ENCODE data around the gene ZNF581. TPM values are rescaled to one million over a fixed set of nuclear protein-coding genes. Genes with fewer than 3 reads are reported as not detected.
A peak's percentile ranks its signal among the peaks of the same experiment; 100 is the strongest.

Gene ZNF581
- total RNA-seq, 4 donors from 2014 or later: 16.3 to 27.1 (median 20.2) TPM

GRCh38 chr19:55621673-55622231 lies 21.7 kb upstream of the ZNF581 start:
- WGBS: 95% methylated on average over 29 of the region's 55 CpGs
- no peaks in the 10 kb centered on the region for H3K27me3 ChIP-seq
- DNase-seq (ENCODE audit: low spot score in 2 of 2): peak in 1 of 2 donors; percentile 67
- H3K4me3 ChIP-seq: no peak overlapping the region
- no peak overlapping the region for H3K27ac ChIP-seq
- H3K4me1 ChIP-seq: peaks cover 16% of the 10 kb centered on the region
- H3K36me3 ChIP-seq: peaks cover 26% of the 10 kb centered on the region
- H3K9me3 ChIP-seq: no peaks in the 10 kb centered on the region
- TF ChIP-seq CTCF (IDR thresholded peaks at IDR 0.05): no peak
- no peak for TF ChIP-seq EP300 (IDR thresholded peaks at IDR 0.05)
- TF ChIP-seq POLR2A (IDR thresholded peaks at IDR 0.05): no peak
- TF ChIP-seq POLR2AphosphoS5 (IDR thresholded peaks at IDR 0.05): no peak

GRCh38 chr19:55622242-55622969 lies 21.0 kb upstream of the ZNF581 start:
- no peak overlapping the region for H3K27ac ChIP-seq
- 87% methylated on average over 21 of the region's 40 CpGs for WGBS
- H3K4me3 ChIP-seq: no peak overlapping the region
- H3K27me3 ChIP-seq: no peaks in the 10 kb centered on the region
- H3K9me3 ChIP-seq: no peaks in the 10 kb centered on the region
- DNase-seq (ENCODE audit: low spot score in 2 of 2): peak in 1 of 2 donors; percentile 67
- no peak for TF ChIP-seq POLR2AphosphoS5 (IDR thresholded peaks at IDR 0.05)
- no peak for TF ChIP-seq EP300 (IDR thresholded peaks at IDR 0.05)
- peaks cover 19% of the 10 kb centered on the region for H3K36me3 ChIP-seq
- peaks cover 16% of the 10 kb centered on the region for H3K4me1 ChIP-seq

GRCh38 chr19:55623130-55623529 lies 20.3 kb upstream of the ZNF581 start:
- no peak overlapping the region for H3K27ac ChIP-seq

GRCh38 chr19:55623561-55623960 lies 19.9 kb upstream of the ZNF581 start:
- no peak for TF ChIP-seq POLR2AphosphoS5 (IDR thresholded peaks at IDR 0.05)
- TF ChIP-seq EP300 (IDR thresholded peaks at IDR 0.05): no peak
- H3K36me3 ChIP-seq: peaks cover 14% of the 10 kb centered on the region
- DNase-seq (ENCODE audit: low spot score in 2 of 2): no peak
- 42% methylated on average over 7 of the region's 7 CpGs for WGBS
- peak overlapping the region; percentile 4 for H3K27ac ChIP-seq
- H3K9me3 ChIP-seq: no peaks in the 10 kb centered on the region
- peak overlapping the region; percentile 62 for H3K4me3 ChIP-seq
- no peaks in the 10 kb centered on the region for H3K27me3 ChIP-seq
- peaks cover 16% of the 10 kb centered on the region for H3K4me1 ChIP-seq

More at GRCh38 chr19:55623130-55623529, 20.3 kb upstream of the ZNF581 start:
- H3K4me3 ChIP-seq: no peak overlapping the region
- TF ChIP-seq CTCF (IDR thresholded peaks at IDR 0.05) (no peak), POLR2AphosphoS5 (IDR thresholded peaks at IDR 0.05) (no peak), EP300 (IDR thresholded peaks at IDR 0.05) (no peak), POLR2A (IDR thresholded peaks at IDR 0.05) (no peak)
- DNase-seq (ENCODE audit: low spot score in 2 of 2): no peak
- H3K36me3 ChIP-seq: peaks cover 14% of the 10 kb centered on the region
- no peaks in the 10 kb centered on the region for H3K9me3 ChIP-seq
- no peaks in the 10 kb centered on the region for H3K27me3 ChIP-seq
- 95% methylated on average over 7 of the region's 7 CpGs for WGBS
- H3K4me1 ChIP-seq: peaks cover 16% of the 10 kb centered on the region

- WGBS: under 1% methylated on average over 27 of the region's 56 CpGs
Observed at GRCh38 chr19:55624109-55625003, 19.1 kb upstream of the ZNF581 start, which contains the start of gene ZNF784. Gene ZNF784, minus strand, starts transcription at chr19:55624566. Its CDS starts 5 bp downstream, at chr19:55624561.

More at GRCh38 chr19:55624109-55625003, 19.1 kb upstream of the ZNF581 start, which contains the start of gene ZNF784:
- Histone ChIP-seq H3K4me1 (peaks cover 16% of the 10 kb centered on the region), H3K27ac (peak within 1 kb of the TSS; percentile 97), H3K9me3 (no peaks in the 10 kb centered on the region), H3K36me3 (peaks cover 14% of the 10 kb centered on the region), H3K27me3 (no peaks in the 10 kb centered on the region), H3K4me3 (peak within 1 kb of the TSS; percentile 62)
- TF ChIP-seq POLR2AphosphoS5 (IDR thresholded peaks at IDR 0.05) (peak in 1 of 3 donors; percentile 29), CTCF (IDR thresholded peaks at IDR 0.05) (no peak)
- peak; percentile 94 to 96 for DNase-seq (ENCODE audit: low spot score in 2 of 2)

Measured in suprapubic skin (tissue), 4 donors.